ENCODE measurements around the gene ANKRD29. TPM values are rescaled to one million over a fixed set of nuclear protein-coding genes. Genes with fewer than 3 reads are reported as not detected.

The ANKRD29 gene
- total and polyA plus RNA-seq, 2 donors (not counting 3 experiments of a cell fraction or from before 2014, with no cell fraction given), result 0.03 to 2.6 TPM

- peak; percentile 8 for FAIRE-seq
- Histone ChIP-seq H3K27me3 (ENCODE audit: control insufficient read depth in 2 of 2, insufficient read depth in 2 of 2, low read length in 2 of 2) (peaks cover 20 to 29% of the 10 kb centered on the region in 2 experiments), H3K9ac (replicated peaks; ENCODE audit: extremely low read depth, insufficient read depth, low read length) (no peak overlapping the region), H3K4me1 (ENCODE audit: control insufficient read depth, extremely low read depth, insufficient read depth, low read length) (no peaks in the 10 kb centered on the region), H2AFZ (ENCODE audit: low read depth, low read length) (no peak overlapping the region), H3K9me1 (replicated peaks; ENCODE audit: control insufficient read depth, extremely low read depth, insufficient read depth, low read length) (no peaks in the 10 kb centered on the region), H3K9me3 (replicated peaks; ENCODE audit: control insufficient read depth, insufficient read depth, low read length) (no peaks in the 10 kb centered on the region), H3K4me2 (ENCODE audit: insufficient read depth, low read length) (no peak overlapping the region), H3K4me3 (replicated peaks in 1 of 3; ENCODE audit: insufficient read depth in 1 of 3, low read depth in 1 of 3, low read length in 3 of 3) (no peak overlapping the region), H3K27ac (ENCODE audit: insufficient read depth, low read depth, low read length) (no peak overlapping the region), H3K36me3 (ENCODE audit: control insufficient read depth in 2 of 2, extremely low read depth in 1 of 2, insufficient read depth in 2 of 2, low read length in 2 of 2) (no peaks in the 10 kb centered on the region), H3K79me2 (ENCODE audit: control insufficient read depth, insufficient read depth, low read length) (no peaks in the 10 kb centered on the region), H4K20me1 (replicated peaks; ENCODE audit: control insufficient read depth, extremely low read depth, insufficient read depth, low read length) (no peaks in the 10 kb centered on the region)
- no peak for TF ChIP-seq MYC (IDR thresholded peaks at IDR 0.05; ENCODE audit: low read depth, low read length)
- TF ChIP-seq FOS (IDR thresholded peaks at IDR 0.05; ENCODE audit: borderline replicate concordance, insufficient read depth, low read length), result no peak
- no peak for TF ChIP-seq POLR2A (IDR thresholded peaks at IDR 0.05; ENCODE audit: low read depth, low read length)
- no peak for TF ChIP-seq CTCF (IDR thresholded peaks at IDR 0.05; ENCODE audit: extremely low read depth in 1 of 2, insufficient read depth in 1 of 2, low read depth in 1 of 2, low read length in 2 of 2)
- ChIA-PET POLR2A (no interaction called here), CTCF (interaction anchor here (0.8 to 1.9 kb wide), 2 partner anchors 21 to 60 kb away, joined by 4 to 9 read pairs; no protein-coding TSS in a partner anchor)
- intact Hi-C loops (cut with micrococcal nuclease) (no loop called here), dilution Hi-C loops (cut with MboI; ENCODE audit: extremely low pct_ligation_motif_present, low sequenced_read_pairs) (no loop called here)
- BruUV-seq (replicated peaks), result no TSS peak
- DNase-seq (ENCODE audit: low read depth, low spot score), result no peak
These were observed 19.3 kb upstream of the ANKRD29 start for GRCh38 chr18:23682045-23682444.

- dilution Hi-C loops (cut with MboI; ENCODE audit: extremely low pct_ligation_motif_present, low sequenced_read_pairs), result no loop called here
- no peak for FAIRE-seq
- CTCF ChIA-PET, result interaction anchor here (0.7 to 2.1 kb wide), 4 partner anchors 11 to 54 kb away, joined by 3 to 10 read pairs (median 3); no protein-coding TSS in a partner anchor
These were observed 13.2 kb upstream of the ANKRD29 start for GRCh38 chr18:23675896-23676295.

More at GRCh38 chr18:23675896-23676295, 13.2 kb upstream of the ANKRD29 start:
- TF ChIP-seq JUN (IDR thresholded peaks at IDR 0.05; ENCODE audit: borderline replicate concordance, insufficient read depth, insufficient read length, low read depth), result no peak
- TF ChIP-seq FOS (IDR thresholded peaks at IDR 0.05; ENCODE audit: borderline replicate concordance, insufficient read depth, low read length), result no peak
- TF ChIP-seq POLR2AphosphoS5 (IDR thresholded peaks at IDR 0.05; ENCODE audit: insufficient read depth, low read depth, low read length), result no peak
- no peak for TF ChIP-seq MYC (IDR thresholded peaks at IDR 0.05; ENCODE audit: low read depth, low read length)
- TF ChIP-seq EZH2 (IDR thresholded peaks at IDR 0.05; ENCODE audit: borderline replicate concordance, low read depth, low read length, severe bottlenecking), result no peak
- no peak for TF ChIP-seq POLR2A (IDR thresholded peaks at IDR 0.05; ENCODE audit: low read depth, low read length)
- TF ChIP-seq MAX (IDR thresholded peaks at IDR 0.05; ENCODE audit: insufficient read depth, insufficient read length), result no peak
- TF ChIP-seq CTCF (IDR thresholded peaks at IDR 0.05; ENCODE audit: extremely low read depth in 1 of 2, insufficient read depth in 1 of 2, low read depth in 1 of 2, low read length in 2 of 2), result no peak
- TF ChIP-seq GATA2 (IDR thresholded peaks at IDR 0.05; ENCODE audit: insufficient read depth, insufficient read length, low read depth, low read length), result no peak
- no TSS peak for BruUV-seq (replicated peaks)
- H3K9ac ChIP-seq (replicated peaks; ENCODE audit: extremely low read depth, insufficient read depth, low read length), result no peak overlapping the region
- POLR2A ChIA-PET, result no interaction called here
- H3K36me3 ChIP-seq (ENCODE audit: control insufficient read depth in 2 of 2, extremely low read depth in 1 of 2, insufficient read depth in 2 of 2, low read length in 2 of 2), result no peaks in the 10 kb centered on the region
- H3K4me2 ChIP-seq (ENCODE audit: insufficient read depth, low read length), result no peak overlapping the region
- intact Hi-C loops (cut with micrococcal nuclease), result no loop called here
- no peaks in the 10 kb centered on the region for H3K79me2 ChIP-seq (ENCODE audit: control insufficient read depth, insufficient read depth, low read length)
- H3K9me1 ChIP-seq (replicated peaks; ENCODE audit: control insufficient read depth, extremely low read depth, insufficient read depth, low read length), result no peaks in the 10 kb centered on the region
- no peaks in the 10 kb centered on the region for H3K4me1 ChIP-seq (ENCODE audit: control insufficient read depth, extremely low read depth, insufficient read depth, low read length)
- H3K4me3 ChIP-seq (replicated peaks in 1 of 3; ENCODE audit: insufficient read depth in 1 of 3, low read depth in 1 of 3, low read length in 3 of 3), result no peak overlapping the region
- peaks cover 17 to 22% of the 10 kb centered on the region in 2 experiments for H3K27me3 ChIP-seq (ENCODE audit: control insufficient read depth in 2 of 2, insufficient read depth in 2 of 2, low read length in 2 of 2)
- no peak overlapping the region for H3K27ac ChIP-seq (ENCODE audit: insufficient read depth, low read depth, low read length)
- no peaks in the 10 kb centered on the region for H3K9me3 ChIP-seq (replicated peaks; ENCODE audit: control insufficient read depth, insufficient read depth, low read length)
- H2AFZ ChIP-seq (ENCODE audit: low read depth, low read length), result no peak overlapping the region
- DNase-seq (ENCODE audit: low read depth, low spot score), result no peak
- H4K20me1 ChIP-seq (replicated peaks; ENCODE audit: control insufficient read depth, extremely low read depth, insufficient read depth, low read length), result no peaks in the 10 kb centered on the region
